HepG2 (cell line): ENCODE data around the gene TTLL13. TPM values are rescaled to one million over a fixed set of nuclear protein-coding genes. Genes with fewer than 3 reads are reported as not detected.

ENCODE experiments used
- ASH2L ChIP-seq: fragments of 300-600, 200-600 bp; sonication (generic); IDR thresholded peaks from 2 replicates; pipeline ENCODE4 v1.7.0; 2017; ENCODE audit warnings: low read depth, mild to moderate bottlenecking, moderate library complexity, mixed read lengths, low read length; ENCODE audit not compliant: insufficient read length
- ATRX ChIP-seq: sonication (generic); formaldehyde crosslinking; IDR thresholded peaks from 2 replicates; pipeline ENCODE4 v1.4.0; 2020; ENCODE audit warnings: missing genetic modification reagents, borderline replicate concordance
- DMAP1 ChIP-seq: IDR thresholded peaks from 2 replicates; pipeline ENCODE4 v1.6.1; 2016
- EEA1 ChIP-seq: sonication (generic); formaldehyde crosslinking; IDR thresholded peaks from 2 replicates; pipeline ENCODE4 v1.5.1; 2020; ENCODE audit warnings: mild to moderate bottlenecking, missing genetic modification reagents, borderline replicate concordance
- GABPA ChIP-seq, 2 experiments: IDR thresholded peaks; 2 replicates each; pipeline ENCODE4 v1.6.1; 2011 to 2016; ENCODE audit warnings: low read depth in 2 of 2, low read length in 1 of 2, missing biosample characterization in 1 of 2, missing genetic modification characterization in 1 of 2
- GATAD1 ChIP-seq: IDR thresholded peaks from 2 replicates; pipeline ENCODE4 v1.6.1; 2016; ENCODE audit warnings: missing genetic modification reagents, missing compliant biosample characterization
- HDAC1 ChIP-seq: sonication (generic); formaldehyde crosslinking; IDR thresholded peaks from 2 replicates; pipeline ENCODE4 v1.5.1; 2020; ENCODE audit warnings: mild to moderate bottlenecking, missing genetic modification reagents
- HHEX ChIP-seq: IDR thresholded peaks from 2 replicates; pipeline ENCODE4 v1.6.1; 2016; ENCODE audit warnings: control low read depth
- NCOA5 ChIP-seq: sonication (generic); formaldehyde crosslinking; IDR thresholded peaks from 2 replicates; pipeline ENCODE4 v1.4.0; 2020; ENCODE audit warnings: missing genetic modification reagents
- NFKBIZ ChIP-seq: IDR thresholded peaks from 2 replicates; pipeline ENCODE4 v1.6.1; 2018; ENCODE audit warnings: missing genetic modification reagents, missing compliant biosample characterization
- NFYC ChIP-seq: IDR thresholded peaks from 2 replicates; pipeline ENCODE4 v1.6.1; 2016; ENCODE audit warnings: missing genetic modification reagents, missing compliant biosample characterization
- POLR2A ChIP-seq, 2 experiments: IDR thresholded peaks; 2 replicates each; pipeline ENCODE4 v1.6.1; 2011; ENCODE audit warnings: low read depth in 2 of 2, low read length in 2 of 2, mild to moderate bottlenecking in 1 of 2, moderate library complexity in 1 of 2; ENCODE audit not compliant: insufficient read depth in 1 of 2
- SALL2 ChIP-seq: sonication (generic); formaldehyde crosslinking; IDR thresholded peaks from 2 replicates; pipeline ENCODE4 v1.8.1; 2023; ENCODE audit warnings: mild to moderate bottlenecking, missing genetic modification reagents, inconsistent platforms
- SKI ChIP-seq: fragments of 450-650 bp; IDR thresholded peaks from one replicate; pipeline ENCODE4 v1.6.1; 2018; ENCODE audit warnings: mild to moderate bottlenecking; ENCODE audit not compliant: partially characterized antibody
- TCF12 ChIP-seq, 2 experiments: fragments of 450-650 bp in 1 of 2; sonication (generic) in 1 of 2; formaldehyde crosslinking in 1 of 2; IDR thresholded peaks; 2 replicates each; pipeline versions ENCODE4 v1.6.1 to v1.8.0; 2017 to 2022; ENCODE audit warnings: antibody characterized with exemption in 1 of 2, mild to moderate bottlenecking in 1 of 2, missing genetic modification reagents in 1 of 2, moderate library complexity in 1 of 2
- U2AF2 ChIP-seq: fragments of 200-400 bp; formaldehyde crosslinking; IDR thresholded peaks from 2 replicates; pipeline ENCODE4 v1.6.1; 2017; ENCODE audit warnings: low read depth, mild to moderate bottlenecking, low read length
- YEATS4 ChIP-seq: sonication (generic); formaldehyde crosslinking; IDR thresholded peaks from 2 replicates; pipeline ENCODE4 v1.4.0; 2020; ENCODE audit warnings: missing genetic modification reagents, borderline replicate concordance
- ZFP36L1 ChIP-seq: sonication (generic); formaldehyde crosslinking; IDR thresholded peaks from 2 replicates; pipeline ENCODE4 v1.8.0; 2022; ENCODE audit warnings: mild to moderate bottlenecking, missing genetic modification reagents, moderate library complexity
- ZNF143 ChIP-seq: sonication (generic); formaldehyde crosslinking; IDR thresholded peaks from 2 replicates; pipeline ENCODE4 v1.4.0; 2020; ENCODE audit warnings: missing genetic modification reagents
- ZNF180 ChIP-seq: sonication (generic); formaldehyde crosslinking; IDR thresholded peaks from 2 replicates; pipeline ENCODE4 v1.4.0; 2020; ENCODE audit warnings: low read depth, missing genetic modification reagents, borderline replicate concordance
- ZNF329 ChIP-seq: sonication (generic); formaldehyde crosslinking; IDR thresholded peaks from 2 replicates; pipeline ENCODE4 v1.9.0; 2021; ENCODE audit warnings: low read depth, mild to moderate bottlenecking, missing genetic modification reagents
- ZNF382 ChIP-seq: sonication (generic); formaldehyde crosslinking; IDR thresholded peaks from 2 replicates; pipeline ENCODE4 v1.5.0; 2020; ENCODE audit warnings: missing genetic modification reagents, mild to moderate bottlenecking, borderline replicate concordance
- ZNF510 ChIP-seq: sonication (generic); formaldehyde crosslinking; IDR thresholded peaks from 2 replicates; pipeline ENCODE4 v1.4.0; 2020; ENCODE audit warnings: low read depth, mild to moderate bottlenecking, missing genetic modification reagents
- ZNF597 ChIP-seq: sonication (generic); formaldehyde crosslinking; IDR thresholded peaks from 2 replicates; pipeline ENCODE4 v1.5.0; 2020; ENCODE audit warnings: missing genetic modification reagents
- ZNF672 ChIP-seq: sonication (generic); formaldehyde crosslinking; IDR thresholded peaks from 2 replicates; pipeline ENCODE4 v1.8.1; 2022; ENCODE audit warnings: missing genetic modification reagents
- ZNF7 ChIP-seq: IDR thresholded peaks from 2 replicates; pipeline ENCODE4 v1.6.1; 2016; ENCODE audit warnings: missing biosample characterization, missing genetic modification reagents
- ZNF790 ChIP-seq: sonication (generic); formaldehyde crosslinking; IDR thresholded peaks from 2 replicates; pipeline ENCODE4 v1.8.0; 2022; ENCODE audit warnings: missing genetic modification reagents, mild to moderate bottlenecking, borderline replicate concordance
- polyA plus RNA-seq, 8 experiments: library from polyadenylated mRNA; depleted of rRNA in 3 of 8; stranded (reverse) in 7 of 8; unstranded in 1 of 8; fragments of >200 nt; fragmentation: Illumina TruSeq in 4 of 8; extraction: Trizol in 4 of 8; gene quantifications; 2 replicates each; pipeline versions ENCODE4 v1.2.1 to v1.2.3, GENCODE V29; 2011 to 2016; ENCODE audit warnings: low read depth in 4 of 8, missing spikeins in 1 of 8, mixed read lengths in 1 of 8; ENCODE audit not compliant: insufficient read depth in 1 of 8
- total RNA-seq, 5 experiments: library from RNA; depleted of rRNA; stranded (reverse); fragments of >200 nt; fragmentation: Illumina TruSeq; extraction: Trizol; gene quantifications; 2 replicates each; pipeline ENCODE4 v1.2.3, GENCODE V29; 2016; ENCODE audit warnings: low read depth in 1 of 5
- TF ChIP-seq, protein P1 (sequence below): sonication (generic); formaldehyde crosslinking; IDR thresholded peaks from 2 replicates; pipeline ENCODE4 v1.4.0; 2020; ENCODE audit warnings: missing genetic modification reagents
- TF ChIP-seq, protein P2 (sequence below): sonication (generic); formaldehyde crosslinking; IDR thresholded peaks from 2 replicates; pipeline ENCODE4 v1.8.0; 2022; ENCODE audit warnings: mild to moderate bottlenecking, missing genetic modification reagents

TTLL13 gene
- total and polyA plus RNA-seq, 2 of the 13 experiments (the other 11 are each of a cell fraction or from before 2014, with no cell fraction given) = 0.07 to 0.29 TPM

- TF ChIP-seq GABPA (IDR thresholded peaks at IDR 0.05; ENCODE audit: low read depth, low read length) (no peak), GABPA (CRISPR knock-in tag; IDR thresholded peaks at IDR 0.05; ENCODE audit: low read depth) (peak; percentile 63), ASH2L (peak; percentile 71), ZFP36L1 (CRISPR knock-in tag) (no peak), HDAC1 (peak; percentile 59), ZNF143 (CRISPR knock-in tag) (no peak), ZNF180 (CRISPR knock-in tag) (no peak), ZNF7 (no peak), ATRX (CRISPR knock-in tag) (no peak), YEATS4 (CRISPR knock-in tag) (peak; percentile 53; the same call in 1 of the 2 replicates), SKI (no peak), ZNF382 (CRISPR knock-in tag) (no peak), ZNF510 (0 out of 2 replicates have a peak, but pooled peaks have one; percentile 36), EEA1 (CRISPR knock-in tag) (peak; percentile 18; the same call in 1 of the 2 replicates), U2AF2 (no peak), NFKBIZ (CRISPR knock-in tag) (no peak), HHEX (CRISPR knock-in tag) (no peak), TCF12 (IDR thresholded peaks at IDR 0.05) (no peak), TCF12 (CRISPR knock-in tag; IDR thresholded peaks at IDR 0.05) (peak; percentile 76), ZNF790 (peak; percentile 58; the same call in 1 of the 2 replicates), SALL2 (CRISPR knock-in tag) (no peak), NCOA5 (CRISPR knock-in tag) (no peak), ZNF672 (CRISPR knock-in tag) (no peak), DMAP1 (peak; percentile 75), ZNF329 (CRISPR knock-in tag) (no peak), POLR2A (IDR thresholded peaks at IDR 0.05; ENCODE audit: insufficient read depth in 1 of 2, low read depth in 2 of 2, low read length in 2 of 2) (peak in 1 of 2 experiments; percentile 73; a peak in 3 of 4 replicates), GATAD1 (CRISPR knock-in tag) (peak; percentile 60), ZNF597 (CRISPR knock-in tag) (no peak), NFYC (CRISPR knock-in tag) (0 out of 2 replicates have a peak, but pooled peaks have one; percentile 19)
- TF ChIP-seq, protein P1, sequence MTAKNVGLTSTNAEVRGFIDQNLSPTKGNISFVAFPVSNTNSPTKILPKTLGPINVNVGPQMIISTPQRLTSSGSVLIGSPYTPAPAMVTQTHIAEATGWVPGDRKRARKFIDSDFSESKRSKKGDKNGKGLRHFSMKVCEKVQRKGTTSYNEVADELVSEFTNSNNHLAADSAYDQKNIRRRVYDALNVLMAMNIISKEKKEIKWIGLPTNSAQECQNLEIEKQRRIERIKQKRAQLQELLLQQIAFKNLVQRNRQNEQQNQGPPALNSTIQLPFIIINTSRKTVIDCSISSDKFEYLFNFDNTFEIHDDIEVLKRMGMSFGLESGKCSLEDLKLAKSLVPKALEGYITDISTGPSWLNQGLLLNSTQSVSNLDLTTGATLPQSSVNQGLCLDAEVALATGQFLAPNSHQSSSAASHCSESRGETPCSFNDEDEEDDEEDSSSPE (CRISPR knock-in tag) = peak; percentile 35; the same call in 1 of the 2 replicates
- TF ChIP-seq, protein P2, sequence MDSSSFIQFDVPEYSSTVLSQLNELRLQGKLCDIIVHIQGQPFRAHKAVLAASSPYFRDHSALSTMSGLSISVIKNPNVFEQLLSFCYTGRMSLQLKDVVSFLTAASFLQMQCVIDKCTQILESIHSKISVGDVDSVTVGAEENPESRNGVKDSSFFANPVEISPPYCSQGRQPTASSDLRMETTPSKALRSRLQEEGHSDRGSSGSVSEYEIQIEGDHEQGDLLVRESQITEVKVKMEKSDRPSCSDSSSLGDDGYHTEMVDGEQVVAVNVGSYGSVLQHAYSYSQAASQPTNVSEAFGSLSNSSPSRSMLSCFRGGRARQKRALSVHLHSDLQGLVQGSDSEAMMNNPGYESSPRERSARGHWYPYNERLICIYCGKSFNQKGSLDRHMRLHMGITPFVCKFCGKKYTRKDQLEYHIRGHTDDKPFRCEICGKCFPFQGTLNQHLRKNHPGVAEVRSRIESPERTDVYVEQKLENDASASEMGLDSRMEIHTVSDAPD = 0 out of 2 replicates have a peak, but pooled peaks have one; percentile 78
Measured at GRCh38 chr15:90233387-90234095, 15.8 kb upstream of the TTLL13 start, which contains the start of gene CIB1 (continued).
